Ovary (tissue), 3 donors: ENCODE results near the gene THSD4.

Experiments used
- CTCF ChIP-seq, 3 donors: fragments of 450-650 bp in 2 of 3; fragments of 200-600 bp in 1 of 3; IDR thresholded peaks; one replicate each; pipeline versions ENCODE4 v1.5.1 to v1.8.0; 2016 to 2022; ENCODE audit warnings: antibody characterized with exemption in 3 of 3, mild to moderate bottlenecking in 1 of 3
- POLR2A ChIP-seq: fragments of 450-650 bp; IDR thresholded peaks from one replicate; pipeline ENCODE4 v1.6.1; 2017; ENCODE audit warnings: antibody characterized with exemption, mild to moderate bottlenecking, moderate library complexity
- donor health status: DM: no; HTN: no; CAD: no.

GRCh38 chr15:71332431-71333004 lies 217.2 kb downstream of the THSD4 start:
- TF ChIP-seq POLR2A (no peak), CTCF (IDR thresholded peaks at IDR 0.05) (no peak)
